SK-N-SH (cell line): ENCODE measurements around the gene DGCR8.

ENCODE experiments used
- CHD2 ChIP-seq: fragments of 150-350 bp; IDR thresholded peaks from 2 replicates; pipeline ENCODE4 v1.6.1; 2018; ENCODE audit warnings: low read length; ENCODE audit not compliant: partially characterized antibody
- CTCF ChIP-seq: fragments of 200-600 bp; sonication (generic); IDR thresholded peaks from 2 replicates; pipeline ENCODE4 v1.6.1; 2017; ENCODE audit warnings: antibody characterized with exemption, mild to moderate bottlenecking, moderate library complexity
- ELF1 ChIP-seq: IDR thresholded peaks from 2 replicates; pipeline ENCODE4 v1.4.0; 2012
- EP300 ChIP-seq, 2 experiments: IDR thresholded peaks; 2 replicates each; pipeline versions ENCODE4 v1.4.0 to v1.6.1; 2012; ENCODE audit warnings: borderline replicate concordance in 1 of 2, low read depth in 1 of 2, low read length in 1 of 2
- EZH2phosphoT487 ChIP-seq: fragments of 200-600 bp; sonication (generic); IDR thresholded peaks from 2 replicates; pipeline ENCODE4 v1.6.1; 2017; ENCODE audit warnings: low read depth, mixed run types, mild to moderate bottlenecking, antibody characterized with exemption, moderate library complexity, borderline replicate concordance
- FOXM1 ChIP-seq: IDR thresholded peaks from 2 replicates; pipeline ENCODE4 v1.4.0; 2012; ENCODE audit warnings: low read depth, mild to moderate bottlenecking
- POLR2AphosphoS5 ChIP-seq: IDR thresholded peaks from 2 replicates; pipeline ENCODE4 v1.6.1; 2012; ENCODE audit warnings: low read depth, low read length
- RAD21 ChIP-seq: IDR thresholded peaks from 2 replicates; pipeline ENCODE4 v1.6.1; 2012; ENCODE audit warnings: mild to moderate bottlenecking, low read length
- RFX5 ChIP-seq: IDR thresholded peaks from 2 replicates; pipeline ENCODE4 v1.6.1; 2012; ENCODE audit warnings: mild to moderate bottlenecking, improper control_type of control experiment, low read length
- RXRA ChIP-seq: IDR thresholded peaks from 2 replicates; pipeline ENCODE4 v1.4.0; 2012; ENCODE audit warnings: low read depth, mild to moderate bottlenecking, borderline replicate concordance
- SIN3A ChIP-seq: IDR thresholded peaks from 2 replicates; pipeline ENCODE4 v1.6.1; 2012; ENCODE audit warnings: low read depth, mild to moderate bottlenecking, low read length, moderate library complexity, borderline replicate concordance
- SMC3 ChIP-seq: IDR thresholded peaks from 2 replicates; pipeline ENCODE4 v1.6.1; 2012; ENCODE audit warnings: low read depth, low read length, improper control_type of control experiment
- USF1 ChIP-seq: IDR thresholded peaks from 2 replicates; pipeline ENCODE4 v1.4.0; 2012; ENCODE audit warnings: low read depth, borderline replicate concordance
- YY1 ChIP-seq: IDR thresholded peaks from 2 replicates; pipeline ENCODE4 v1.4.0; 2012; ENCODE audit warnings: low read depth, mild to moderate bottlenecking

GRCh38 chr22:20076627-20077172 is 3.3 kb upstream of the DGCR8 start:
- TF ChIP-seq CTCF (no peak), RXRA (no peak), RFX5 (no peak), SIN3A (no peak), EP300 (IDR thresholded peaks at IDR 0.05; ENCODE audit: borderline replicate concordance in 1 of 2, low read depth in 1 of 2, low read length in 1 of 2) (no peak), RAD21 (no peak), SMC3 (no peak), ELF1 (no peak), YY1 (no peak), EZH2phosphoT487 (no peak), CHD2 (no peak), USF1 (no peak), POLR2AphosphoS5 (no peak), FOXM1 (no peak)
